OCI-LY3 (cell line): ENCODE measurements around the gene SSRP1.

Experiments
- H2AFZ ChIP-seq: fragments of 200-600, 300-600 bp; shearing (Covaris generic); 2 replicates; pipeline ENCODE4 v1.6.0; 2014; ENCODE audit warnings: antibody characterized with exemption, low read depth, low read length
- H3K27ac ChIP-seq: fragments of 200-600, 300-600 bp; sonication (generic); 2 replicates; pipeline ENCODE4 v1.5.1; 2014; ENCODE audit warnings: mild to moderate bottlenecking, low read length, moderate library complexity, mixed read lengths
- H3K27me3 ChIP-seq: fragments of 200-600, 300-600 bp; sonication (generic); 2 replicates; pipeline ENCODE4 v1.6.1; 2014; ENCODE audit warnings: low read depth, low read length, mixed read lengths
- H3K36me3 ChIP-seq: fragments of 200-600, 300-600 bp; sonication (generic); replicated peaks from 2 replicates; pipeline ENCODE3; 2014; ENCODE audit warnings: low read depth, low read length, mixed read lengths
- H3K4me1 ChIP-seq: fragments of 300-600, 200-600 bp; sonication (generic); 2 replicates; pipeline ENCODE4 v1.6.1; 2014; ENCODE audit warnings: low read length, mixed read lengths
- H3K4me2 ChIP-seq: fragments of 200-600, 300-600 bp; sonication (generic); 2 replicates; pipeline ENCODE4 v1.6.1; 2014; ENCODE audit warnings: low read length, mixed read lengths
- H3K4me3 ChIP-seq: fragments of 300-600, 200-600 bp; sonication (generic); 2 replicates; pipeline ENCODE4 v1.5.1; 2014; ENCODE audit warnings: antibody characterized with exemption, mild to moderate bottlenecking, low read length, moderate library complexity
- H3K79me2 ChIP-seq: fragments of 300-600, 200-600 bp; shearing (Covaris generic); 2 replicates; pipeline ENCODE4 v1.6.1; 2014; ENCODE audit warnings: mild to moderate bottlenecking, low read length, mixed read lengths
- H3K9ac ChIP-seq: fragments of 300-600, 200-600 bp; shearing (Covaris generic); 2 replicates; pipeline ENCODE4 v1.6.0; 2014; ENCODE audit warnings: mild to moderate bottlenecking, low read length, moderate library complexity
- H3K9me3 ChIP-seq: fragments of 200-600, 300-600 bp; shearing (Covaris generic); 2 replicates; pipeline ENCODE4 v1.6.1; 2014; ENCODE audit warnings: low read length, mixed read lengths; ENCODE audit not compliant: insufficient read depth
- H4K20me1 ChIP-seq: fragments of 200-600, 300-600 bp; sonication (generic); 2 replicates; pipeline ENCODE4 v1.6.1; 2016; ENCODE audit warnings: low read length, mixed read lengths; ENCODE audit not compliant: insufficient read depth
- CTCF ChIP-seq: fragments of 200-600, 300-600 bp; sonication (generic); IDR thresholded peaks from 2 replicates; pipeline ENCODE4 v1.5.1; 2014; ENCODE audit warnings: antibody characterized with exemption, low read length, low read depth
- EZH2phosphoT487 ChIP-seq: fragments of 200-600 bp; shearing (Covaris generic); IDR thresholded peaks from 2 replicates; pipeline ENCODE4 v1.6.1; 2018; ENCODE audit warnings: antibody characterized with exemption, mixed run types, low read depth

Gene SSRP1

GRCh38 chr11:57335343-57336110 lies at the start of gene SSRP1:
Gene SSRP1, minus strand, starts transcription at chr11:57335892. Its CDS starts 771 bp downstream, at chr11:57335121.
- H3K4me3 ChIP-seq, result peak within 1 kb of the TSS; percentile 85
- H3K79me2 ChIP-seq, result peaks cover 57% of the 10 kb centered on the region
- H3K4me1 ChIP-seq, result peaks cover 23% of the 10 kb centered on the region
- TF ChIP-seq EZH2phosphoT487, result no peak
- peak; percentile 31; the same call in 1 of the 2 replicates for TF ChIP-seq CTCF
- no peaks in the 10 kb centered on the region for H3K9me3 ChIP-seq
- peak within 1 kb of the TSS; percentile 94 for H2AFZ ChIP-seq
- H4K20me1 ChIP-seq, result no peaks in the 10 kb centered on the region
- peak within 1 kb of the TSS; percentile 66 for H3K27ac ChIP-seq
- peak within 1 kb of the TSS; percentile 98 for H3K4me2 ChIP-seq
- H3K9ac ChIP-seq, result peak within 1 kb of the TSS; percentile 89
- H3K36me3 ChIP-seq, result peaks cover 41% of the 10 kb centered on the region
- peaks cover 13% of the 10 kb centered on the region; the same call in 1 of the 2 replicates for H3K27me3 ChIP-seq

GRCh38 chr11:57380975-57381374 lies 45.3 kb upstream of the SSRP1 start, which contains the start of gene PRG3:
Gene PRG3, minus strand, starts transcription at chr11:57381150. Its CDS starts 442 bp downstream, at chr11:57380708.
- no peak within 1 kb of the TSS for H2AFZ ChIP-seq
- no peaks in the 10 kb centered on the region for H4K20me1 ChIP-seq
- H3K4me1 ChIP-seq, result peaks cover 15% of the 10 kb centered on the region
- no peak within 1 kb of the TSS for H3K4me3 ChIP-seq
- no peak for TF ChIP-seq CTCF
- no peak for TF ChIP-seq EZH2phosphoT487
- no peaks in the 10 kb centered on the region for H3K79me2 ChIP-seq
- no peak within 1 kb of the TSS for H3K4me2 ChIP-seq
- no peaks in the 10 kb centered on the region for H3K36me3 ChIP-seq
- H3K27ac ChIP-seq, result no peak within 1 kb of the TSS
- H3K9me3 ChIP-seq, result no peaks in the 10 kb centered on the region
- peaks cover 26% of the 10 kb centered on the region for H3K27me3 ChIP-seq
- H3K9ac ChIP-seq, result no peak within 1 kb of the TSS

- no peak overlapping the region for H3K4me2 ChIP-seq
- H3K27me3 ChIP-seq, result peaks cover 26% of the 10 kb centered on the region
- no peaks in the 10 kb centered on the region for H3K36me3 ChIP-seq
- H3K9ac ChIP-seq, result no peak overlapping the region
- H3K9me3 ChIP-seq, result no peaks in the 10 kb centered on the region
- H3K4me3 ChIP-seq, result no peak overlapping the region
- H3K27ac ChIP-seq, result no peak overlapping the region
- no peak overlapping the region for H2AFZ ChIP-seq
- peaks cover 7% of the 10 kb centered on the region for H3K4me1 ChIP-seq
- H3K79me2 ChIP-seq, result no peaks in the 10 kb centered on the region
- H4K20me1 ChIP-seq, result no peaks in the 10 kb centered on the region
- TF ChIP-seq CTCF, result no peak
- TF ChIP-seq EZH2phosphoT487, result no peak
Measured at GRCh38 chr11:57379732-57380131, 44.0 kb upstream of the SSRP1 start.

- no peak for TF ChIP-seq CTCF
- TF ChIP-seq EZH2phosphoT487, result no peak
- no peak overlapping the region for H3K4me2 ChIP-seq
- H3K27me3 ChIP-seq, result peaks cover 26% of the 10 kb centered on the region
Measured at GRCh38 chr11:57378186-57378585, 42.5 kb upstream of the SSRP1 start.

More at GRCh38 chr11:57378186-57378585, 42.5 kb upstream of the SSRP1 start:
- peaks cover 6% of the 10 kb centered on the region; the same call in 1 of the 2 replicates for H3K4me1 ChIP-seq
- no peaks in the 10 kb centered on the region for H4K20me1 ChIP-seq
- no peak overlapping the region for H2AFZ ChIP-seq
- H3K36me3 ChIP-seq, result no peaks in the 10 kb centered on the region
- H3K9ac ChIP-seq, result no peak overlapping the region
- no peak overlapping the region for H3K4me3 ChIP-seq
- no peak overlapping the region for H3K27ac ChIP-seq
- no peaks in the 10 kb centered on the region for H3K79me2 ChIP-seq
- no peaks in the 10 kb centered on the region for H3K9me3 ChIP-seq
